ENCODE results near the gene FAM161B. TPM values are rescaled to one million over a fixed set of nuclear protein-coding genes. Genes with fewer than 3 reads are reported as not detected.
"Not testable (repeated sequence)": the region's sequence is repeated elsewhere in the genome, so short reads cannot be mapped to it uniquely, and the experiment has no call there.

Gene FAM161B, protein sequence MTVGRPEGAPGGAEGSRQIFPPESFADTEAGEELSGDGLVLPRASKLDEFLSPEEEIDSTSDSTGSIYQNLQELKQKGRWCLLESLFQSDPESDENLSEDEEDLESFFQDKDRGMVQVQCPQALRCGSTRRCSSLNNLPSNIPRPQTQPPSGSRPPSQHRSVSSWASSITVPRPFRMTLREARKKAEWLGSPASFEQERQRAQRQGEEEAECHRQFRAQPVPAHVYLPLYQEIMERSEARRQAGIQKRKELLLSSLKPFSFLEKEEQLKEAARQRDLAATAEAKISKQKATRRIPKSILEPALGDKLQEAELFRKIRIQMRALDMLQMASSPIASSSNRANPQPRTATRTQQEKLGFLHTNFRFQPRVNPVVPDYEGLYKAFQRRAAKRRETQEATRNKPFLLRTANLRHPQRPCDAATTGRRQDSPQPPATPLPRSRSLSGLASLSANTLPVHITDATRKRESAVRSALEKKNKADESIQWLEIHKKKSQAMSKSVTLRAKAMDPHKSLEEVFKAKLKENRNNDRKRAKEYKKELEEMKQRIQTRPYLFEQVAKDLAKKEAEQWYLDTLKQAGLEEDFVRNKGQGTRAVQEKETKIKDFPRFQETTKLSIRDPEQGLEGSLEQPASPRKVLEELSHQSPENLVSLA
- total RNA-seq = 1 to 10 TPM; 2.7 to 3.8 TPM

DNA sequence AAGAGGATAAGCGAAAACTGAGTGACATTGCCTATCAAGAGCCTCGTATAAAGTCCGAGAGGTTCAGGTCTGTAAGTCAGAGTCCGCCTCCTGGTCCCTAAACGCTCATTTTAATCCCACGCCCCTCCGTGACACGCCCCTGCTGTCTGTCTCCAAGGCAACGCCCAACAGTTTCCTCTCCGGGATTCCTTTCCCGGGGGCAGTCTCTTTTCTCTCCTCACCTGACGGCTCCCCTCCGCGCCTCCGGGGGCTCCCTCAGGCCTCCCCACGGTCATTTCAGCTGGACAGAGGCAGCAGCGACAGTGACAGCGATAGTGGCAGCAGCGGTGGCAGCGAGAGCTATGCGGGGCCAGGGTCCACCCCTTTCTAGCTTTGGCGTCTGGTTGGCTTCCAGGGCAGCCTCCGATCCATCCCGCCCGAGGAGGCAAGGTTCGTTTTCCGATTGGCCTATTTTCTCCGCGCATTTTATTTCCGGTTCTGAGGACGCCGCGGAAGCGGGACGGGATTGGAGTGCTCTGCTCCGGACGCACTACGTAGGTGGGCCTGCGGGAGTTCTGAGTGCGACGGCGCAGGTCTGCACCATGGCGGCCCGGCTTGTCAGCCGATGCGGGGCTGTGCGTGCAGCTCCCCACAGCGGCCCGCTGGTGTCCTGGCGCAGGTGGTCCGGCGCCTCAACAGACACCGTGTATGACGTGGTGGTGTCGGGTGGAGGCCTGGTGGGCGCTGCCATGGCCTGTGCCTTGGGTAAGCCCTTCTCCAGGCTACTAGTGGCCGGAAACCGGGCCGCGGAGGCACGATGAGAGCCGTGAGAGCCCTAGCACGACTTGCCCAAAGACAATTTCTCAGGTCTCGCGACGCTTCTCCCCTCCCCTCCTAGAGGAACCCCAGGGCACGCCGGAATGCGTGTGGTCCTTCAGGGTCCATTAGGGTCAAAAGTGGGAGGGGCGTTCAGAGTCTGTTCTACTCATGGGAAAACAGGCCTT lies at the start of gene FAM161B, which contains the start of gene COQ6:
Gene FAM161B (minus strand): TSS at position 343 of the 983 bp plus-strand sequence. CDS start 68 bp downstream, at position 275.
Gene COQ6 (plus strand): TSS at position 551 of the 983 bp plus-strand sequence. CDS start 31 bp downstream, at position 582.
- H3K36me3 Mint-ChIP-seq = no peaks in the 10 kb centered on the region
- ATAC-seq (peak; percentile 97 to 98), DNase-seq (ENCODE audit: low spot score) (peak; percentile 96)
- no peaks in the 10 kb centered on the region for H3K27me3 Mint-ChIP-seq
- H3K27ac Mint-ChIP-seq = peak within 1 kb of the TSS; percentile 85 to 94
- H3K4me1 Mint-ChIP-seq (ENCODE audit: low read depth in 2 of 2) = peaks cover 10 to 12% of the 10 kb centered on the region in 2 donors
- H3K4me3 Mint-ChIP-seq = peak within 1 kb of the TSS; percentile 96
- no peaks in the 10 kb centered on the region for H3K9me3 Mint-ChIP-seq

DNA sequence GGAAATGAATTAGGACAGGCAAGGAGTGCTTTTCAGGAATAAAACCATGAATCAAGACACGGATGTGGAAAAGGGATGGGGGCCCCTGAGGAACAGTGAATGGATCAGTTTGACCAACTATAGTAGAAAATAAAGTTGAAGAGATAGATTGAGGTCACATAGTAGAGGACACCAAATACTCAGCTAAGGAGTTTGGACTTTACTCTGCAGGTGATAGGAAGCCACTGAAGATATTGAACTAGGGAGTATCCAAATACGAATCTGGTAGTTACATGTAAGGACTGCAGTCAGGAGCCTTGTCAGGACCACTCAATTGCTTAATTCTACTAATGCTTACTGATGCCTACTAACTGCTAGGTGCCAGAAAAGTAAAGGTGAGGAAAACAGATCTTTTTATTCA lies 48.8 kb upstream of the FAM161B start:
- DNase-seq (ENCODE audit: low spot score) (no peak), ATAC-seq (no peak)
- Mint-ChIP-seq H3K27ac (no peak overlapping the region), H3K36me3 (no peaks in the 10 kb centered on the region), H3K27me3 (no peaks in the 10 kb centered on the region), H3K4me3 (no peak overlapping the region), H3K9me3 (no peaks in the 10 kb centered on the region), H3K4me1 (ENCODE audit: low read depth in 2 of 2) (no peaks in the 10 kb centered on the region)

DNA sequence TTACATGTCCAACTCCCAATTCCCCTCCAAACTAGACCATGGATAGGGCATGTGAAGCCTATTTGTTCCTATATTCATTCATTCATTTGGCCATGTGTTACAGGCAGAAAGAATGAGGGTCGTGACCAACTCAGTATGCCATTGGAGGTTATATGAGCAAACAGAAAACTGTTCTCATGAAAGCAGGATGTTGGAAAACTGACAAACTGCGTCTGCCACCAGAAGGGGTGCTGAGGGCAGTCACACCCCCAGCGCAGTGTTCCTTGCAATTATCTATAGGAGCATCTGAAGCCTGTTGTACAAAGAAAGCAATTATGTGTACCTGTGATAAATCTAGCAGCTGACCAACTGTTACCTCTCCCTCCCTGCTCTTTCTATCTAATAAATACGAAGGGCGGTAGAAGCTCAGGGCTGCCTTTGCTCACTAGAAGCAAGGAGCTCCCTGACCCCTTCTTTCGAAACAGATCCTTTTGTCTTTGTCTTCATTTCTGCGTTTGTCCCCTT lies 48.1 kb upstream of the FAM161B start:
- no peaks in the 10 kb centered on the region for H3K4me1 Mint-ChIP-seq (ENCODE audit: low read depth in 2 of 2)
- ATAC-seq = no peak
- H3K27ac Mint-ChIP-seq = no peak overlapping the region
- no peaks in the 10 kb centered on the region for H3K9me3 Mint-ChIP-seq
- no peaks in the 10 kb centered on the region for H3K36me3 Mint-ChIP-seq
- no peak overlapping the region for H3K4me3 Mint-ChIP-seq
- DNase-seq (ENCODE audit: low spot score) = no peak
- H3K27me3 Mint-ChIP-seq = no peaks in the 10 kb centered on the region

DNA sequence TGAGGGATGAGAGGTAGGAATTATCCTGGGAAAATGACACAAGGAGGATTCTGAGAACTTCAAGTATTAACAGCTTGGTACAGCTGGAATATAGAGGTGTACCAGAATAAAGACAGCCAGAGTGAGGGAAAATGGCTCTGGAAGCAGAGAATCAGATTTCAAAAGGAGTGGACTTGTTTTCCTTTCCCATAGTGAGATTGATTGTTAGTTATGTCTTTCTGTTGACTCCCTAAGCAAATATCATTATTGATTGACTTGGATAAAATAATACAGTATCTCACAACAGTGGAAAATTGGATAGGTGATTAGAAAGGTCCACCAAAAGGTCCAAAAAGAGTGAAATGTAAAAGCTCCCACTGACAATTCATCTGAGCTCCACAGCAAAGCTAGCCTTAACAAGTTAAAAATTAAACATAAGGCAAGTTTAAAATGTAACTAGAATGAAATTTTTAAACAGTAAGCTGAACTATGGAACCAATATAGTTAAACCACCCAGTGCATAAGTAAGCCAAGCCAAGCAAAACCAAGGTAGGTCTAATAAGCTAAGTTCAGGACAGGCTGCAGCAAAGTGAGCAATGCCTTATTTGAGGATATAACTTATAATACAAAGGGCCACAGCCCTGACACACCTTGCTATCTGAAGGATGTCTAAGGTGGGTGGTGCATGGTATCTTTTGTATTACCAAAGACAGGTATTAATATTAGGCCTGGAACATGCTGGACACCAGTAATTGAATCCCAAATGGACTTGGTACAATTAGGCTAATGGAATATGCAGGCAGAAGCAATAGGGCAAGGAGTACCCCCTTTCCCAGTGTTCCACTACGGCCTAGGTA lies 47.4 kb upstream of the FAM161B start:
- Mint-ChIP-seq H3K27me3 (no peaks in the 10 kb centered on the region), H3K36me3 (no peaks in the 10 kb centered on the region), H3K4me1 (ENCODE audit: low read depth in 2 of 2) (no peaks in the 10 kb centered on the region), H3K9me3 (no peaks in the 10 kb centered on the region), H3K4me3 (no peak overlapping the region), H3K27ac (no peak overlapping the region)
- DNase-seq (ENCODE audit: low spot score) = no peak
- no peak for ATAC-seq

DNA sequence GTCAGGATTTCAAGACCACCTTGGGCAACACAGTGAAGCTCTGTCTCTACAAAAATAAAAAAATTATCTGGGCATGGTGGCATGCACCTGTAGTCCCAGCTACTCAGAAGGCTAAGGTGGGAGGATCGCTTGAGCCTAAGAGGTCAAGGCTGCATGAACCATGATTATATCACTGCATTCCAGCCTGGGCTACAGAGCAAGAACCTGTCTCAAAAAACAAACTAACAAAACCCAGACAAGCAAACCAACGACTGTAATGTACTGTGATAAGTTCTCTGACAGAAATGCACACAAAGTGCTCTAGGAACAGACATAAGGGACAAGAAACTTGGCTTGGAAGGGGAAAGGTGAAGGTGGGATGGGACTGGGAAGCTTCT lies 46.8 kb upstream of the FAM161B start:
- DNase-seq (ENCODE audit: low spot score) (no peak), ATAC-seq (no peak)
- Mint-ChIP-seq H3K4me1 (ENCODE audit: low read depth in 2 of 2) (no peaks in the 10 kb centered on the region), H3K4me3 (no peak overlapping the region), H3K27me3 (no peaks in the 10 kb centered on the region), H3K27ac (no peak overlapping the region), H3K9me3 (no peaks in the 10 kb centered on the region), H3K36me3 (no peaks in the 10 kb centered on the region)

DNA sequence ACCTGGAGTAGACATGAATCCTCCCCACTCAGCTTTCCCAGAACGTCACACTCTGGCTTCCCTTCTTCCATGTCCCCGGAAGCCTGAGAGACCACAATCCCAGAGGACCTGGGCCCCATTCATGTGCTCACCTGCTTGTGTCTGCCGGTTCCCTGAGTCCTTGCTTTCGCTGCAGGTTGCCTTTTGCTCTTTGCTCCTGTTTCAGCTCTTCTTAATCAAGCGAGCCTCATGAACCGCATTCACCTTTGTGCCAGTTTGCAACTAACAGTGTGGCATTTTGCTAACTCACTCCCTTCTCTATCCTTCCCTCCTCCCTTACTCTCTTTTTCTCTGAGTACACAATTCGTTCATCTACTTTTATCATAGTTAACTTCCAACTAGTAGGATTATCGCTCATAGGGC lies 46.1 kb upstream of the FAM161B start:
- DNase-seq (ENCODE audit: low spot score) = no peak
- Mint-ChIP-seq H3K27ac (no peak overlapping the region), H3K4me3 (no peak overlapping the region)

DNA sequence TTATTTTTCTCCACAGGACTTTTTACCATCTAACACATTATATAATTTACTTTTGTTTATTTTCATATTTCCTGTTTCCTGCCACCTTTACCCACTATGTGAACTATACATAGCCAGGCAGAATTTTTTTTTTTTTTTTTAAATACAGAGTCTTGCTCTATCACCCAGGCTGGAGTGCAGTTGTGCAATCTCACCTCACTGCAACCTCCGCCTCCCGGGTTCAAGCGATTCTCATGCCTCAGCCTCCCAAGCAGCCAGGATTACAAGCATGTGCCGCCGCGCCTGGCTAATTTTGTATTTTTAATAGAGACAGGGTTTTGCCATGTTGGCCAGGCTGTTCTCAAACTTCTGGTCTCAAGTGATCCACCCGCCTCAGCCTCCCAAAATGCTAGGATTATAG lies 45.0 kb upstream of the FAM161B start:
- not testable (repeated sequence) for H3K4me1 Mint-ChIP-seq (ENCODE audit: low read depth in 2 of 2); H3K27ac Mint-ChIP-seq; H3K36me3 Mint-ChIP-seq; ATAC-seq; H3K9me3 Mint-ChIP-seq; DNase-seq (ENCODE audit: low spot score); H3K27me3 Mint-ChIP-seq; H3K4me3 Mint-ChIP-seq

More for the DNA sequence above, 46.1 kb upstream of the FAM161B start:
- no peak for ATAC-seq
- Mint-ChIP-seq H3K36me3 (no peaks in the 10 kb centered on the region), H3K4me1 (ENCODE audit: low read depth in 2 of 2) (no peaks in the 10 kb centered on the region), H3K27me3 (no peaks in the 10 kb centered on the region), H3K9me3 (no peaks in the 10 kb centered on the region)

DNA sequence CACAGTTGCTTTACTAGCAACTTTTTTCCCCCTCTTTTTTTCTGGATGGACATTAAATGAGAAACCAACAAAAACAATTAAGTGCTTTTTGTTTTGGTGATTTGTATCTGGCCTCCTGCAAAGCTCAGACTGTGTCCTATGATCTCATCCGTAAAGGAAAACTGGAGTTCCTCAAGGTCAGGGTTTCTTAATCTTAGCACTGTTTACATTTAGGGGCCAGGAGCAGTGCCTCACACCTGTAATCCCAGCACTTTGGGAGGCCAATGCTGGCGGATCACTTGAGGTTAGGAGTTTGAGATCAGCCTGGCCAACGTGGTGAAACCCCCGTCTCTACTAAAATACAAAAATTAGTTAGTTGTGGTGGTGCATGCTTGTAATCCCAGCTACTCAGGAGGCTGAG lies 41.2 kb upstream of the FAM161B start:
- Mint-ChIP-seq H3K9me3 (no peaks in the 10 kb centered on the region), H3K27me3 (no peaks in the 10 kb centered on the region)
- no peak for ATAC-seq

DNA sequence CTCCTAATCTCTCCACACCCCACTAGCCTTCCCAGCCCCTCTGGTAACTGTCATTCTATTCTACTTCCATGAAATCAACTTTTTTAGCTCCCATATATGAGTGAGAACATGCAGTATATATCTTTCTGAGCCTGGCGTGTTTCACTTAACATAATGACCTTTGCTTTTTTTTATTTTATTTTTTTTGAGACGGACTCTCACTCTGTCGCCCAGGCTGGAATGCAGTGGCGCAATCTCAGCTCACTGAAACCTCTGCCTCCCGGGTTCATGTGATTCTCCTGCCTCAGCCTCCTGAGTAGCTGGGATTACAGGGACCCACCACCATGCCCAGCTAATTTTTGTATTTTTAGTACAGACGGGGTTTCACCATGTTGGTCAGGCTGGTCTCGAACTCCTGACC lies 38.8 kb upstream of the FAM161B start:
- H3K9me3 Mint-ChIP-seq; ATAC-seq; DNase-seq (ENCODE audit: low spot score); H3K36me3 Mint-ChIP-seq; H3K4me1 Mint-ChIP-seq (ENCODE audit: low read depth in 2 of 2); H3K4me3 Mint-ChIP-seq; H3K27me3 Mint-ChIP-seq; H3K27ac Mint-ChIP-seq: not testable (repeated sequence)

More for the DNA sequence above, 41.2 kb upstream of the FAM161B start:
- Mint-ChIP-seq H3K4me1 (ENCODE audit: low read depth in 2 of 2) (no peaks in the 10 kb centered on the region), H3K4me3 (no peak overlapping the region), H3K27ac (no peak overlapping the region), H3K36me3 (no peaks in the 10 kb centered on the region)
- no peak for DNase-seq (ENCODE audit: low spot score)

DNA sequence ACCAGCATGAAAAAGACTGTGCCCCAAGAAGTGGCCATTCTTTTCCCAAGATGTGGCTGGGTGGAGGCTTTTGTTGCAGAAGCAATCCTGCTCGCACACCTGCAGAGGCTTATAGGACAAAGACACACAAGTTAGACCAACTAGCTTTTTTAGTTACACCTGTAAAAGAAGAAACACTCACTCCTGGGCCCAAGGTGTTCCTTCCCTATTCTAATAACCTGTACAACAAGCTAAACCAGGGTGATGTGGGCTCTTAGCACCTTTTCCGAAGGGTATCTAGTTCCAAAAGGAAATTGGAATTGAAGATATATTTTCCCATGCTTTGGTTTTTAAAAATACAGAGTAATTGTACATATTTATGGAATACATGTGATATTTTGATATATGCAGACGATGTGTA lies 38.2 kb upstream of the FAM161B start:
- H3K4me1 Mint-ChIP-seq (ENCODE audit: low read depth in 2 of 2) = no peaks in the 10 kb centered on the region
- H3K4me3 Mint-ChIP-seq = no peak overlapping the region
- H3K36me3 Mint-ChIP-seq = no peaks in the 10 kb centered on the region
- ATAC-seq = no peak
- no peak overlapping the region for H3K27ac Mint-ChIP-seq
- DNase-seq (ENCODE audit: low spot score) = no peak
- no peaks in the 10 kb centered on the region for H3K9me3 Mint-ChIP-seq
- H3K27me3 Mint-ChIP-seq = no peaks in the 10 kb centered on the region

DNA sequence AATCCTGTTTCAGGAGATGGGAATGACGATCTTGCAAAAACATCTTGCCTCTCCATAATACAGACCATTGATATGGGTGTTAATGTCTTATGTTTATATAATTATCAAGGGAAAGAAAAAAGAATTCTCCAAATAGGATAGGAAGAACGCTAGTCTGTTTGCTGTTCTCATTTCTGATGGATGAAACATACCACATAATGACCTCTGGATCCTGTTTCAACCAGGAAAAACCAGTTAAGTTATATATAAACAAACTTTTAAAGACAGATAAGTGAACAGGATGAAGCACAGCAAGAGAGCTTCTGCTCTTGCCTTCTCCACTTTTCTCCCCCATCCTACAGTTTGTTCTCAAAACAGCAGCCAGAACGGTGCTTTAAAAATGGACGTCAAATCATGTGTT lies 28.0 kb upstream of the FAM161B start:
- Mint-ChIP-seq H3K27me3 (no peaks in the 10 kb centered on the region), H3K36me3 (no peaks in the 10 kb centered on the region), H3K27ac (no peak overlapping the region), H3K4me1 (ENCODE audit: low read depth in 2 of 2) (no peaks in the 10 kb centered on the region), H3K9me3 (no peaks in the 10 kb centered on the region), H3K4me3 (no peak overlapping the region)
- no peak for ATAC-seq
- no peak for DNase-seq (ENCODE audit: low spot score)

DNA sequence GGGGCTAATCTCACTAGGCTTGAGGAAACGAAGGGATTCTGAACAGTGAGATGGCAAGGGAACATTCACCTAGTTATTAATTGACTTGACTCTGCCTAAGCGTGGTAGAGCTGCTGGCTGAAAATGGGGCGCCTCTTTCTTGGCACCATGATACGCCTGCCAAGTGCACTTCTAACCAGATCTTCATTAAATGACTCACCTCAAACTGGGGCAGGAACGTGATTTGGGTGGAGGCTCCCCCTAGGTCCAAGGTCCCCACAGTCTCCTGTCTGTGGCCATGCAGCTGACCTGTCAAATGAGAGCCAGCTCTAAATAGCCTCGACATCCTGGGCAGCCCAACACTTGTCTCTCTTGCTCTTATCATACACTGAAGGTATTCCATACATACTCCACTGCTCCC lies 26.2 kb upstream of the FAM161B start:
- Mint-ChIP-seq H3K36me3 (no peaks in the 10 kb centered on the region), H3K4me3 (no peak overlapping the region), H3K27me3 (no peaks in the 10 kb centered on the region), H3K4me1 (ENCODE audit: low read depth in 2 of 2) (no peaks in the 10 kb centered on the region), H3K9me3 (no peaks in the 10 kb centered on the region), H3K27ac (no peak overlapping the region)
- no peak for ATAC-seq
- no peak for DNase-seq (ENCODE audit: low spot score)

DNA sequence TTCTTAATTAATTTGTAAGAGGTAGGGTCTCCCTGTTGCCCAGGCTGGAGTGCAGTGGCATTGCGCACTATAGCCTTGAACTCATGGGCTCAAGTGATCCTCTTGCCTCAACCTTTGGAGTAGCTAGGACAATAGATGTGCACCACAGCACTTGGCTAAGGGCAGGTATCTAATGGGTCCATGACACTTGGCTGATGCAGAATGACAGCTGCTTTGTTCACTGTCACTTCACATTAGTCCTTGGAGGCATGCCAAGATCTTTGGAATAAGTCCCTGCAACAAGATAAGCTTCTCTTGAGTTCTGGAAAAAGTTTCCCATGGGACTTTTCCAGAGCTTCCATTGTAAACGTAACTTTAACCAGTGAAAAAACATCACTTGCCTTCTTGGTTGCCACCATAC lies 23.6 kb upstream of the FAM161B start:
- H3K36me3 Mint-ChIP-seq = no peaks in the 10 kb centered on the region
- H3K9me3 Mint-ChIP-seq = no peaks in the 10 kb centered on the region
- DNase-seq (ENCODE audit: low spot score) (no peak), ATAC-seq (no peak)
- no peaks in the 10 kb centered on the region for H3K4me1 Mint-ChIP-seq (ENCODE audit: low read depth in 2 of 2)
- H3K27me3 Mint-ChIP-seq = no peaks in the 10 kb centered on the region
- no peak overlapping the region for H3K27ac Mint-ChIP-seq
- no peak overlapping the region for H3K4me3 Mint-ChIP-seq
